GM19238 (cell line): Measurements from ENCODE around the gene TAS2R14.

Source experiments
- DNase-seq: peaks from one replicate; pipeline ENCODE4 v3.0.0; 2011; ENCODE audit warnings: low spot score; ENCODE audit not compliant: insufficient read length

The TAS2R14 gene

GRCh38 chr12:10939163-10939562 lies at the start of gene TAS2R14:
Gene TAS2R14, minus strand, starts transcription at chr12:10939263. Its CDS starts 56 bp downstream, at chr12:10939207.
- no peak for DNase-seq

- DNase-seq: no peak
These were observed 47.7 kb upstream of the TAS2R14 start, which contains the start of gene TAS2R50 for GRCh38 chr12:10986812-10987211. Gene TAS2R50, minus strand, starts transcription at chr12:10986912. Its CDS starts 52 bp downstream, at chr12:10986860.

GRCh38 chr12:10982244-10982643 lies 43.2 kb upstream of the TAS2R14 start:
- no peak for DNase-seq

GRCh38 chr12:10974965-10975364 lies 35.9 kb upstream of the TAS2R14 start:
- DNase-seq: no peak

GRCh38 chr12:10968765-10969456 lies 29.8 kb upstream of the TAS2R14 start:
- no peak for DNase-seq

GRCh38 chr12:10967409-10967808 lies 28.3 kb upstream of the TAS2R14 start:
- DNase-seq: no peak

GRCh38 chr12:10966314-10966713 lies 27.3 kb upstream of the TAS2R14 start:
- DNase-seq: no peak

- DNase-seq: no peak
These were observed 26.4 kb upstream of the TAS2R14 start for GRCh38 chr12:10965476-10965875.

GRCh38 chr12:10960211-10960610 lies 21.1 kb upstream of the TAS2R14 start:
- DNase-seq: no peak

- DNase-seq: no peak
These were observed 20.7 kb upstream of the TAS2R14 start for GRCh38 chr12:10959804-10960203.

GRCh38 chr12:10957741-10958140 lies 18.7 kb upstream of the TAS2R14 start:
- no peak for DNase-seq

GRCh38 chr12:10956085-10956484 lies 17.0 kb upstream of the TAS2R14 start:
- no peak for DNase-seq

- no peak for DNase-seq
These were observed 13.6 kb upstream of the TAS2R14 start for GRCh38 chr12:10952645-10953044.

- DNase-seq: no peak
These were observed 4.1 kb upstream of the TAS2R14 start for GRCh38 chr12:10943167-10943566.

- DNase-seq: no peak
These were observed 3.0 kb upstream of the TAS2R14 start for GRCh38 chr12:10941916-10942607.

- DNase-seq: no peak
These were observed 2.3 kb upstream of the TAS2R14 start for GRCh38 chr12:10941369-10941768.

GRCh38 chr12:10940389-10940788 lies 1.3 kb upstream of the TAS2R14 start:
- no peak for DNase-seq

GRCh38 chr12:10936506-10936905 lies 2.6 kb downstream of the TAS2R14 start:
- no peak for DNase-seq

- DNase-seq: no peak
These were observed 10.2 kb downstream of the TAS2R14 start, which contains the start of gene PRH2 for GRCh38 chr12:10928746-10929286. Gene PRH2, plus strand, starts transcription at chr12:10929236. Its CDS starts 38 bp downstream, at chr12:10929274.

GRCh38 chr12:10926269-10926668 lies 12.8 kb downstream of the TAS2R14 start:
- no peak for DNase-seq

GRCh38 chr12:10919809-10920208 lies 19.3 kb downstream of the TAS2R14 start:
- DNase-seq: no peak

- DNase-seq: no peak
These were observed 28.7 kb downstream of the TAS2R14 start for GRCh38 chr12:10910380-10910779.
